ENCODE measurements around the gene C19orf67.

DNA sequence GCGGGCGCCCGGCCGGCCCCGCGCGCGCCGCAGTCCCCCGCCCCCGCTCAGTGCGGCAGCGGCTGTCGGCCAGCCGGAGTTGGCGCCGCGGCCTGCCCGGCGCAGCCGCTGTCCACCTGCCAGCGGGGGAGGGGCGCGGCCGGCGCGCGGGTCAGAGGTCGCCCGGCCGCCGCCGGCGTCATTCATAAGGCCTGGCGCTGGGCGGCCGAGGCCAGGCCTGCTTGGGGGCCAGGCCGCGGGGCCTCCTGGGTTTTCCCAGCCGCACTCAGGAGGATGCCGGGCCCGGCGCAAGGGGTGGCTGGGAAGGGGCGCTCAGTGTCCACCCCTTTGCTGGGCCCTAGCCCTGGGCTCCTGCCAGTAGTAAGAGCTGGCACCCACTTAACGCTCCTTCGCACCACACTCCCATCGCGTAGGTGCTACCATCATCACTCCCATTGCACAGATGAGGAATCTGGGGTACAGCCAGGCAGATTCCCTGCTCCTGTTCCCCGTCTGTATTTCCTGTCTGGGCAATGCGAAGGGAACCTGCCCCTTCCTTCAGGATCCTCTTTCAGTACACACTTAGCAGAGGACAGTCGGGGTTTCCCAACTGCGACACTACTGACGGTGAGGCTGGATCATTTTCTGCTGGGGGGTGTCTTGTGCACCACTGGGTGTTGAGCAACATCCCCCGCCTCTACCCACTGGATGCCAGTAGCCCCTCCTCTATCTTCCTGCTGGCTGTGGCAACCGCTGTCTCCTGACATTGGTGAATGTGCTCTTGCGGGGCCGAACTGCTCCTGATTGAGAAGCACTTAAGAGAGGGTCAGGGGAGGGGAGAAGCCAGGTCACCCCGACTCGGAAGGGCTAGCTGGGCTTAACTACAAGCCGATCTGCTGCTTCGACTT, 32.8 kb upstream of the C19orf67 start:
- TF ChIP-seq POLR2AphosphoS5 (IDR thresholded peaks at IDR 0.05; ENCODE audit: low read depth, low read length) (no peak), TAF1 (IDR thresholded peaks at IDR 0.05; ENCODE audit: borderline replicate concordance, insufficient read depth, low read length) (no peak), SIN3A (IDR thresholded peaks at IDR 0.05; ENCODE audit: borderline replicate concordance, insufficient read depth, low read length) (no peak)
- TF ChIP-seq, protein P1, sequence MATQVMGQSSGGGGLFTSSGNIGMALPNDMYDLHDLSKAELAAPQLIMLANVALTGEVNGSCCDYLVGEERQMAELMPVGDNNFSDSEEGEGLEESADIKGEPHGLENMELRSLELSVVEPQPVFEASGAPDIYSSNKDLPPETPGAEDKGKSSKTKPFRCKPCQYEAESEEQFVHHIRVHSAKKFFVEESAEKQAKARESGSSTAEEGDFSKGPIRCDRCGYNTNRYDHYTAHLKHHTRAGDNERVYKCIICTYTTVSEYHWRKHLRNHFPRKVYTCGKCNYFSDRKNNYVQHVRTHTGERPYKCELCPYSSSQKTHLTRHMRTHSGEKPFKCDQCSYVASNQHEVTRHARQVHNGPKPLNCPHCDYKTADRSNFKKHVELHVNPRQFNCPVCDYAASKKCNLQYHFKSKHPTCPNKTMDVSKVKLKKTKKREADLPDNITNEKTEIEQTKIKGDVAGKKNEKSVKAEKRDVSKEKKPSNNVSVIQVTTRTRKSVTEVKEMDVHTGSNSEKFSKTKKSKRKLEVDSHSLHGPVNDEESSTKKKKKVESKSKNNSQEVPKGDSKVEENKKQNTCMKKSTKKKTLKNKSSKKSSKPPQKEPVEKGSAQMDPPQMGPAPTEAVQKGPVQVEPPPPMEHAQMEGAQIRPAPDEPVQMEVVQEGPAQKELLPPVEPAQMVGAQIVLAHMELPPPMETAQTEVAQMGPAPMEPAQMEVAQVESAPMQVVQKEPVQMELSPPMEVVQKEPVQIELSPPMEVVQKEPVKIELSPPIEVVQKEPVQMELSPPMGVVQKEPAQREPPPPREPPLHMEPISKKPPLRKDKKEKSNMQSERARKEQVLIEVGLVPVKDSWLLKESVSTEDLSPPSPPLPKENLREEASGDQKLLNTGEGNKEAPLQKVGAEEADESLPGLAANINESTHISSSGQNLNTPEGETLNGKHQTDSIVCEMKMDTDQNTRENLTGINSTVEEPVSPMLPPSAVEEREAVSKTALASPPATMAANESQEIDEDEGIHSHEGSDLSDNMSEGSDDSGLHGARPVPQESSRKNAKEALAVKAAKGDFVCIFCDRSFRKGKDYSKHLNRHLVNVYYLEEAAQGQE (IDR thresholded peaks at IDR 0.05; ENCODE audit: insufficient read depth in 1 of 2, low read depth in 2 of 2, low read length in 2 of 2), result no peak
